Measurements from ENCODE around the gene CHCHD6.

DNA sequence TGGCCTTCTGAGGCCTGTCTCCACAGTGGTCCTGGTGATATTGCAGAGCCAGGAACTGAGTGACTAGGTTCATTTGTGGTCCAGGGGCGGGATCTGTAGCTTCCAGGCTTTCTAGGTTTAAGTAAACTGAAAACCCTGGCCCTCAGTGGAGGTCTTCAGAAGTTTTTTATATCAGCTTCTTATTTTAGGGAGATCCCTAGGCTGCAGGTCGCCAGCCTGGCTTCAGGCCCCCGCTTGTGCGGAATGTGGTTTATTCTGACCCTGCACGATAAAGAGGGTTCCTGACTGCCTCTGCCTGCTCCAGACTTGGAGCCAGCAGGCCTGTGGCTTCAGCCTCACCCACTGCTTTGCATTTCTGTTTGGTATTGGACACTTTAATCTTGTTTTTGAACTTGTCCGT, 145.0 kb downstream of the CHCHD6 start:
- no peak for TF ChIP-seq POLR2A (IDR thresholded peaks at IDR 0.05; ENCODE audit: borderline replicate concordance, extremely low read depth, insufficient read depth, insufficient read length)
- TF ChIP-seq, protein P1, sequence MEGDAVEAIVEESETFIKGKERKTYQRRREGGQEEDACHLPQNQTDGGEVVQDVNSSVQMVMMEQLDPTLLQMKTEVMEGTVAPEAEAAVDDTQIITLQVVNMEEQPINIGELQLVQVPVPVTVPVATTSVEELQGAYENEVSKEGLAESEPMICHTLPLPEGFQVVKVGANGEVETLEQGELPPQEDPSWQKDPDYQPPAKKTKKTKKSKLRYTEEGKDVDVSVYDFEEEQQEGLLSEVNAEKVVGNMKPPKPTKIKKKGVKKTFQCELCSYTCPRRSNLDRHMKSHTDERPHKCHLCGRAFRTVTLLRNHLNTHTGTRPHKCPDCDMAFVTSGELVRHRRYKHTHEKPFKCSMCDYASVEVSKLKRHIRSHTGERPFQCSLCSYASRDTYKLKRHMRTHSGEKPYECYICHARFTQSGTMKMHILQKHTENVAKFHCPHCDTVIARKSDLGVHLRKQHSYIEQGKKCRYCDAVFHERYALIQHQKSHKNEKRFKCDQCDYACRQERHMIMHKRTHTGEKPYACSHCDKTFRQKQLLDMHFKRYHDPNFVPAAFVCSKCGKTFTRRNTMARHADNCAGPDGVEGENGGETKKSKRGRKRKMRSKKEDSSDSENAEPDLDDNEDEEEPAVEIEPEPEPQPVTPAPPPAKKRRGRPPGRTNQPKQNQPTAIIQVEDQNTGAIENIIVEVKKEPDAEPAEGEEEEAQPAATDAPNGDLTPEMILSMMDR (IDR thresholded peaks at IDR 0.05 in 2 of 3, conservative IDR thresholded peaks at IDR 0.05 in 1 of 3; ENCODE audit: borderline replicate concordance in 1 of 3, insufficient read depth in 1 of 3, low read depth in 2 of 3, low read length in 2 of 3) = no peak
- TF ChIP-seq EZH2 (IDR thresholded peaks at IDR 0.05) = no peak
- TF ChIP-seq, protein P2, sequence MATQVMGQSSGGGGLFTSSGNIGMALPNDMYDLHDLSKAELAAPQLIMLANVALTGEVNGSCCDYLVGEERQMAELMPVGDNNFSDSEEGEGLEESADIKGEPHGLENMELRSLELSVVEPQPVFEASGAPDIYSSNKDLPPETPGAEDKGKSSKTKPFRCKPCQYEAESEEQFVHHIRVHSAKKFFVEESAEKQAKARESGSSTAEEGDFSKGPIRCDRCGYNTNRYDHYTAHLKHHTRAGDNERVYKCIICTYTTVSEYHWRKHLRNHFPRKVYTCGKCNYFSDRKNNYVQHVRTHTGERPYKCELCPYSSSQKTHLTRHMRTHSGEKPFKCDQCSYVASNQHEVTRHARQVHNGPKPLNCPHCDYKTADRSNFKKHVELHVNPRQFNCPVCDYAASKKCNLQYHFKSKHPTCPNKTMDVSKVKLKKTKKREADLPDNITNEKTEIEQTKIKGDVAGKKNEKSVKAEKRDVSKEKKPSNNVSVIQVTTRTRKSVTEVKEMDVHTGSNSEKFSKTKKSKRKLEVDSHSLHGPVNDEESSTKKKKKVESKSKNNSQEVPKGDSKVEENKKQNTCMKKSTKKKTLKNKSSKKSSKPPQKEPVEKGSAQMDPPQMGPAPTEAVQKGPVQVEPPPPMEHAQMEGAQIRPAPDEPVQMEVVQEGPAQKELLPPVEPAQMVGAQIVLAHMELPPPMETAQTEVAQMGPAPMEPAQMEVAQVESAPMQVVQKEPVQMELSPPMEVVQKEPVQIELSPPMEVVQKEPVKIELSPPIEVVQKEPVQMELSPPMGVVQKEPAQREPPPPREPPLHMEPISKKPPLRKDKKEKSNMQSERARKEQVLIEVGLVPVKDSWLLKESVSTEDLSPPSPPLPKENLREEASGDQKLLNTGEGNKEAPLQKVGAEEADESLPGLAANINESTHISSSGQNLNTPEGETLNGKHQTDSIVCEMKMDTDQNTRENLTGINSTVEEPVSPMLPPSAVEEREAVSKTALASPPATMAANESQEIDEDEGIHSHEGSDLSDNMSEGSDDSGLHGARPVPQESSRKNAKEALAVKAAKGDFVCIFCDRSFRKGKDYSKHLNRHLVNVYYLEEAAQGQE (IDR thresholded peaks at IDR 0.05; ENCODE audit: low read depth) = no peak
- no peak for TF ChIP-seq JUND (IDR thresholded peaks at IDR 0.05)
- no peak for TF ChIP-seq EZH2phosphoT487 (IDR thresholded peaks at IDR 0.05; ENCODE audit: borderline replicate concordance)

Measured in HCT116 (cell line).